ENCODE data around the gene FMN1. TPM values are rescaled to one million over a fixed set of nuclear protein-coding genes. Genes with fewer than 3 reads are reported as not detected.

The FMN1 gene
- total RNA-seq, 1 donor from 2014 or later, result 1.6 TPM

- TF ChIP-seq CTCF (IDR thresholded peaks at IDR 0.05; ENCODE audit: unreplicated experiment), result no peak
- H3K4me3 Mint-ChIP-seq, result no peak overlapping the region
- DNase-seq (ENCODE audit: low spot score in 2 of 2, unreplicated experiment in 2 of 2), result no peak
- peaks cover 9% of the 10 kb centered on the region for H3K27me3 Mint-ChIP-seq (ENCODE audit: low read depth)
- H3K9me3 Mint-ChIP-seq, result no peaks in the 10 kb centered on the region
- no peaks in the 10 kb centered on the region for H3K36me3 Mint-ChIP-seq
- H3K27ac Mint-ChIP-seq, result no peak overlapping the region
- H3K4me1 Mint-ChIP-seq, result no peaks in the 10 kb centered on the region
Measured at GRCh38 chr15:32766101-32766500, 428.4 kb downstream of the FMN1 start.

- no peaks in the 10 kb centered on the region for H3K4me1 Mint-ChIP-seq
- no peak overlapping the region for H3K4me3 Mint-ChIP-seq
- H3K27me3 Mint-ChIP-seq (ENCODE audit: low read depth), result peaks cover 13% of the 10 kb centered on the region
- no peak overlapping the region for H3K27ac Mint-ChIP-seq
- no peak for TF ChIP-seq CTCF (IDR thresholded peaks at IDR 0.05; ENCODE audit: unreplicated experiment)
- no peaks in the 10 kb centered on the region for H3K36me3 Mint-ChIP-seq
- H3K9me3 Mint-ChIP-seq, result no peaks in the 10 kb centered on the region
- DNase-seq (ENCODE audit: low spot score in 2 of 2, unreplicated experiment in 2 of 2), result no peak
Measured at GRCh38 chr15:32765236-32765635, 429.3 kb downstream of the FMN1 start.

- Mint-ChIP-seq H3K27ac (no peak overlapping the region), H3K4me1 (no peaks in the 10 kb centered on the region), H3K27me3 (ENCODE audit: low read depth) (peaks cover 21% of the 10 kb centered on the region), H3K4me3 (no peak overlapping the region), H3K36me3 (no peaks in the 10 kb centered on the region), H3K9me3 (no peaks in the 10 kb centered on the region)
- no peak for DNase-seq (ENCODE audit: low spot score in 2 of 2, unreplicated experiment in 2 of 2)
- no peak for TF ChIP-seq CTCF (IDR thresholded peaks at IDR 0.05; ENCODE audit: unreplicated experiment)
Measured at GRCh38 chr15:32763295-32763694, 431.2 kb downstream of the FMN1 start.

GRCh38 chr15:32757426-32757825 is 437.1 kb downstream of the FMN1 start:
- H3K27ac Mint-ChIP-seq, result no peak overlapping the region
- no peaks in the 10 kb centered on the region for H3K36me3 Mint-ChIP-seq
- no peaks in the 10 kb centered on the region for H3K4me1 Mint-ChIP-seq
- no peak for TF ChIP-seq CTCF (IDR thresholded peaks at IDR 0.05; ENCODE audit: unreplicated experiment)
- peaks cover 29% of the 10 kb centered on the region for H3K27me3 Mint-ChIP-seq (ENCODE audit: low read depth)
- peaks cover 23% of the 10 kb centered on the region for H3K9me3 Mint-ChIP-seq
- H3K4me3 Mint-ChIP-seq, result no peak overlapping the region
- DNase-seq (ENCODE audit: low spot score in 2 of 2, unreplicated experiment in 2 of 2), result no peak

- Mint-ChIP-seq H3K36me3 (no peaks in the 10 kb centered on the region), H3K27ac (no peak overlapping the region), H3K9me3 (peaks cover 15% of the 10 kb centered on the region), H3K4me1 (no peaks in the 10 kb centered on the region), H3K27me3 (ENCODE audit: low read depth) (peaks cover 4% of the 10 kb centered on the region), H3K4me3 (no peak overlapping the region)
- no peak for DNase-seq (ENCODE audit: low spot score in 2 of 2, unreplicated experiment in 2 of 2)
- no peak for TF ChIP-seq CTCF (IDR thresholded peaks at IDR 0.05; ENCODE audit: unreplicated experiment)
Measured at GRCh38 chr15:32750979-32751378, 443.5 kb downstream of the FMN1 start.

- no peaks in the 10 kb centered on the region for H3K36me3 Mint-ChIP-seq
- no peaks in the 10 kb centered on the region for H3K4me1 Mint-ChIP-seq
- H3K4me3 Mint-ChIP-seq, result no peak overlapping the region
- peaks cover 2% of the 10 kb centered on the region for H3K27me3 Mint-ChIP-seq (ENCODE audit: low read depth)
- no peak for DNase-seq (ENCODE audit: low spot score in 2 of 2, unreplicated experiment in 2 of 2)
- TF ChIP-seq CTCF (IDR thresholded peaks at IDR 0.05; ENCODE audit: unreplicated experiment), result no peak
- no peak overlapping the region for H3K27ac Mint-ChIP-seq
- peaks cover 17% of the 10 kb centered on the region for H3K9me3 Mint-ChIP-seq
Measured at GRCh38 chr15:32747921-32748342, 446.6 kb downstream of the FMN1 start.

All from mesothelial cell of epicardium (in vitro differentiated cells).